ENCODE measurements around the gene CBL. TPM values are rescaled to one million over a fixed set of nuclear protein-coding genes. Genes with fewer than 3 reads are reported as not detected.
"Not testable (repeated sequence)": the region's sequence is repeated elsewhere in the genome, so short reads cannot be mapped to it uniquely, and the experiment has no call there.

Gene CBL
- total RNA-seq, 1 donor from 2014 or later: 15.5 TPM

- H3K4me3 ChIP-seq: no peak overlapping the region
- no peak for DNase-seq (ENCODE audit: extremely low spot score in 2 of 2)
Measured at GRCh38 chr11:119179342-119179741, 26.8 kb upstream of the CBL start.

GRCh38 chr11:119179983-119180382, 26.2 kb upstream of the CBL start:
- Histone ChIP-seq H3K27me3 (no peaks in the 10 kb centered on the region), H3K4me3 (no peak overlapping the region), H3K27ac (no peak overlapping the region), H3K4me1 (no peaks in the 10 kb centered on the region), H3K9me3 (no peaks in the 10 kb centered on the region), H3K36me3 (peaks cover 0 to 25% of the 10 kb centered on the region in 2 donors)
- TF ChIP-seq POLR2A (IDR thresholded peaks at IDR 0.05): no peak
- TF ChIP-seq CTCF (IDR thresholded peaks at IDR 0.05): no peak
- no peak for TF ChIP-seq POLR2AphosphoS5 (IDR thresholded peaks at IDR 0.05; ENCODE audit: insufficient read depth in 1 of 2, low read depth in 1 of 2)
- intact Hi-C loops (cut with DNase I): no loop called here
- no peak for DNase-seq (ENCODE audit: extremely low spot score in 2 of 2)

More at GRCh38 chr11:119179342-119179741, 26.8 kb upstream of the CBL start:
- peaks cover 0 to 31% of the 10 kb centered on the region in 2 donors for H3K36me3 ChIP-seq
- H3K27me3 ChIP-seq: no peaks in the 10 kb centered on the region
- no peak overlapping the region for H3K27ac ChIP-seq
- intact Hi-C loops (cut with DNase I): no loop called here
- no peak for TF ChIP-seq POLR2A (IDR thresholded peaks at IDR 0.05)
- no peak for TF ChIP-seq POLR2AphosphoS5 (IDR thresholded peaks at IDR 0.05; ENCODE audit: insufficient read depth in 1 of 2, low read depth in 1 of 2)
- TF ChIP-seq CTCF (IDR thresholded peaks at IDR 0.05): no peak
- no peaks in the 10 kb centered on the region for H3K9me3 ChIP-seq
- no peaks in the 10 kb centered on the region for H3K4me1 ChIP-seq

GRCh38 chr11:119180729-119181676, 25.1 kb upstream of the CBL start:
- intact Hi-C loops (cut with DNase I): no loop called here
- no peak for TF ChIP-seq POLR2A (IDR thresholded peaks at IDR 0.05)
- no peak overlapping the region for H3K27ac ChIP-seq
- no peak overlapping the region for H3K4me3 ChIP-seq
- H3K4me1 ChIP-seq: no peaks in the 10 kb centered on the region
- H3K36me3 ChIP-seq: peaks cover 0 to 17% of the 10 kb centered on the region in 2 donors
- no peaks in the 10 kb centered on the region for H3K9me3 ChIP-seq
- H3K27me3 ChIP-seq: no peaks in the 10 kb centered on the region
- DNase-seq (ENCODE audit: extremely low spot score in 2 of 2): no peak

GRCh38 chr11:119181677-119182412, 24.3 kb upstream of the CBL start:
- TF ChIP-seq CTCF (IDR thresholded peaks at IDR 0.05) (no peak), POLR2A (IDR thresholded peaks at IDR 0.05) (no peak), POLR2AphosphoS5 (IDR thresholded peaks at IDR 0.05; ENCODE audit: insufficient read depth in 1 of 2, low read depth in 1 of 2) (no peak)
- Histone ChIP-seq H3K36me3 (peaks cover 0 to 17% of the 10 kb centered on the region in 2 donors), H3K27me3 (no peaks in the 10 kb centered on the region)

GRCh38 chr11:119184399-119184798, 21.7 kb upstream of the CBL start:
- H3K4me3 ChIP-seq; intact Hi-C loops (cut with DNase I); H3K27me3 ChIP-seq; H3K9me3 ChIP-seq; H3K27ac ChIP-seq; DNase-seq (ENCODE audit: extremely low spot score in 2 of 2); H3K4me1 ChIP-seq: not testable (repeated sequence)
- H3K36me3 ChIP-seq: peaks cover 0 to 14% of the 10 kb centered on the region in 2 donors

More at GRCh38 chr11:119181677-119182412, 24.3 kb upstream of the CBL start:
- Histone ChIP-seq H3K9me3 (no peaks in the 10 kb centered on the region), H3K27ac (no peak overlapping the region), H3K4me3 (no peak overlapping the region), H3K4me1 (no peaks in the 10 kb centered on the region)
- intact Hi-C loops (cut with DNase I): no loop called here
- no peak for DNase-seq (ENCODE audit: extremely low spot score in 2 of 2)
